Hepatic stellate cell (primary cell): Measurements from ENCODE around the gene GTF2H1.
"Not testable (repeated sequence)": the region's sequence is repeated elsewhere in the genome, so short reads cannot be mapped to it uniquely, and the experiment has no call there.

Experiments used
- DNase-seq: peaks from one replicate; pipeline ENCODE4 v3.0.0; 2011; ENCODE audit warnings: low spot score

Gene GTF2H1

DNA sequence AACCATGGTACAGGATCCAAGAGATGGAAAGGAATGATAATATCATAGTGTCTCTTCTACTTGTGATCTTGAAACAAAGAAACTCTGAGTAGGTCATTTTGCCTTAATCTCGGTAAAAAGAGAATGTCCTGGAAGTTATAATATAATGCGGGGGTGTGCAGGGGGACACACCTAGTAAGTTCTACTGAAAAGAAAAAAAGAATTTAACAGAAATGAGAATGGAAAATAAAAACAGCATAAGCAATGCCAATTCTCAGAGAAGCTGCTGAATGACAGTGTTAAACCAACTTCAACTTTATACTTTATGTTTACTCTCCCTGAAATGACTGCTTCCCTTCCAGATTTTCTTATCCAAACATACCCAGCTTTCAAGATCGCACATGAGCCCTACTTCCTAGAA, 2.5 kb upstream of the GTF2H1 start:
- DNase-seq, result no peak

DNA sequence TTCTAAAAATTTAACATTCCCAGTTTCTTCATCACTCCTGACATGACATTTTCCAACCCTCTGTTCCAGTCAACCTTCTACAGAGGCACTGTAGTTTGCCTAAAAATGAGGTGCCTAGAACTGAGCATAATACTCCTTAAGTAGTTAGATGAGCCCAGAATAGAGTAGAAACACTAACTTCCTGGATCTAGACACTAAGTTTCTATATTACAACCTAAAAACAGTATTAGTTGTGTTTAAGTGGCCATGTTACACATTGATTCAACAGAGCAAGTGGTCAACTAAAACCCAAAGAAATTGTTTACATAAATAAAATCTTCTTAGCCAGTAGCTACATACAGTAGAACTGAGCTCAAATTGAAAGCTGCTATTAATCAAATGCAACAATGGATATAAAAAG, 1.8 kb upstream of the GTF2H1 start:
- DNase-seq, result no peak

DNA sequence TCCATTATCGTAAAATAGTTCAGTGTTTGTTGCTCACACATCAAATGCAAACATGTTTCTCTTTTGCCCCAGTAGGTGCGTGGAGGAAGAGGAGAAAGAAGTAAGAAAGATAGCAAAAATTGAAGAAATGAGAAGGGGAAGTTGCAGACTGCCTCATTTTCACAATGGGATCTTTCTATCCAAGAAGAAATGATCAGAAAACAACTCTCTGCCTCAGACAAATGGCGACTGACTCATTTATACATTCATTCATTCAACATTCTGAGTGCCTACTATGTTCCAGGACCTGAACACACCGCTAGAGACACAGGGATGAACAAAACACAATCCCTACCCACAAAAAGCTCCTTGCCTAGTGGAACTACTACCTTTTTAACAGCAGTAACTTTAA, 794 bp upstream of the GTF2H1 start:
- DNase-seq, result peak; percentile 7

DNA sequence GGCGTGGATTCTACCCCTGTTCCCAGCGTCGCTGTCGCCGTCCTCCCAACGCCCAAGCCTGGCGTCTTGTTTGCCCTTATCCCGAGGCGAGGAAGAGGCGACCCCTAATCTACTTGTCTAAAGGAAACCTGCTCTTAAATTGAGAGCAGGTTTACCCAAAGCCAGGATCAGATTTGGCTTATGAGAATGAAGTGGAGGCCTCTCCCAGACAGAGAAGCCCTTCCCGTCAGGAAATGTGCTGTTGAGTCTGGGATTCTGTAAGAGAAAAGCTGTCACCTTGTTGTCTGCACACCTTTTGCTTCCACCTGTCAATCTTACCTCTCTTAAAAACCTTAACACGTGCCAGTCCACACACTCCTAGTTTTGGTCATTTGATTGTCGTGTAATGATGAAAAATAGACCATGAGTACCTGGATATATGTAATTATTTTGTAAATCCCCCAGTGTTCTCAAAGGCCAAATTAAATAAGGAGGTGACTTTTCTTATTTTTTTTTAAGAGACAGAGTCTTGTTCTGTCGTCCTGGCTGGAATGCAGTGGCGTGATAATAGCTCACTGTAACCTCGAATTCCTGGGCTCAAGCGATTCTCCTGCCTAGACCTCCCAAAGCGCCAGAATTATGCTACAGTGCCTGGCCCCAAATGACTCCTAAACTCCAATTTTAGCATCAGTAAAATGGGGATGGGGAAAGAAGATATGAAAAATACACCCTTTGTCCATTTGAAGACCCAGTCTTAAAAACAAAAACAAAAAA, 627 bp downstream of the GTF2H1 start:
- no peak for DNase-seq

DNA sequence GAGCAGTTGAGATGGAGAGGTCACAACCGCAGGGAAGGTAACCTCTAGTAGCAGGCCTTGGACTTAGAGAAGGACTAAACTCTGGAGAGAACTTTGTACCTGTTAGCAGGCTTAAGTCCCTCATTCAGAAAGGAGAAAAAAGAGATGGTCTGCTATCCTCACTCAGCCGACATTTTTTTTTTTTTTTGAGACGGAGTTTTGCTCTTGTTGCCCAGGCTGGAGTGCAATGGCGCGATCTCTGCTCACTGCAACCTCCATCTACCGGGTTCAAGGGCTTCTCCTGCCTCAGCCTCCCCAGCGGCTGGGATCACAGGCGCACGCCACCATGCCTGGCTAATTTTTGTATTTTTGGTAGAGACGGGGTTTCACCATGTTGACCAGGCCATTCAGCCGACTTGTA, 1.5 kb downstream of the GTF2H1 start:
- DNase-seq, result not testable (repeated sequence)

DNA sequence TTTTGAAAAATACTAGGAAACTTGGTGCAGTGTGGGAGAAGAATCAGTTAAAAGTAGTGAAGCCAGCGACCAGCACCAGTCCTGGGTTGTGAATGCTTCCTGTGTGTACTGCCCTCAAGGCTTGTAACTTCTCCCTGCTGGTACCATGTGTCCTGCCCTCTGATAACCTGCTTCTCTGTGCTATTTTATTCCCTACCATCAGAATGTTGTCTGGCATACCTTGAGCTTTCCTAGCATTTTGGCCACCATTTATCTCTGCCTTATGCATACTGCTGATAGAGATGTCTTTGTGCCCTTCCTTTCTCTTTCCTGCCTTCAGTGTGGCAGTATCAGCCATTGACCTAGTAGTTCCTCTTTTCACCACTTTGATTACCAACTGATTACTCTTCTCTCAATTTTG, 2.0 kb downstream of the GTF2H1 start:
- no peak for DNase-seq

DNA sequence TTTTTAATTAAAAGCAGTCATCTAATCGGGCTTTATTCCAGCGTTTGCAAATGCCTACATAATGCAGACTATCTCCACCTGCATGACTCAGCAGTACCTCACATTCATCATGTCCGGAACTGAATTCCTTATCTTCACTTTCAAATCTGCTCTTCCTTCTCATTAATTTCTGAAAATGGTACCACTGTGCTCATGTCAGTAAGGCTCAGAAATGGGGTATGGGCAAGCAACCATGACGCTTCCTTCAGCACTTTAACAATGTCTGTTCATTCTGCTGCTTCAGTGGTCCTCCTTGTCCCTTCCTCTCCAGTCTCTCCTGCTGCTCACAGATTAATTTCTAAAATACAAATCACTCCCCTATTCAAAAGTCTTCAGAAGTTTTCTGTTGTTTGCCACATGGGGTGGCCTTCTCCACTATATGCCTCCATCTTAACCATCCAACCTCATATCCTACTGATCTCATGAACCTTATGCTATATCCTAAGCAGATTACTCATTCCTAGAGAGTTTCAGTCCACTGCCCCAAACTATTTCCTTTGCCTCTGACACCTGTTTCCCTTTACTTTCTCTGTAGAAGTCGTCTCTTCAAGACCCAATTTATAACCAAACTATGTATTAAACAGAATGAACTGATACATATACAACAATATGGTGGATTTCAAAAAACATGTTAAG, 7.0 kb downstream of the GTF2H1 start:
- DNase-seq, result no peak

DNA sequence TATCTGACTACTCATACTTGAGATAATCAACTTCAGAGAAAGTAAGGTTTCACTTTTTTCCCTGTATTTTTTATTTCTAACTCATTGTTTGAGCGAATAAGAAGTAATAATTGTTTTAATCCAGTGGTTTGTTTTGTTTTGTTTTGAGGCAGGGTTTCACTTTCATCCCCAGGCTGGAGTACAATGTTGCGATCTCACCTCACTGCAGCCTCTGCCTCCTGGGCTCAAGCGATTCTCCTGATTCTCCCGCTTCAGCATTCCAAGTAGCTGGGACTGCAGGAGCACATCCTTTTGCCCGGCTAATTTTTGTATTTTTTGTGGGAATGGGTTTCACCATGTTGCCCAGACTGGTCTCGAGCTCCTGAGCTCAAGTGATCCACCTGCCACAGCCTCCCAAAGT, 8.6 kb downstream of the GTF2H1 start:
- DNase-seq, result no peak

DNA sequence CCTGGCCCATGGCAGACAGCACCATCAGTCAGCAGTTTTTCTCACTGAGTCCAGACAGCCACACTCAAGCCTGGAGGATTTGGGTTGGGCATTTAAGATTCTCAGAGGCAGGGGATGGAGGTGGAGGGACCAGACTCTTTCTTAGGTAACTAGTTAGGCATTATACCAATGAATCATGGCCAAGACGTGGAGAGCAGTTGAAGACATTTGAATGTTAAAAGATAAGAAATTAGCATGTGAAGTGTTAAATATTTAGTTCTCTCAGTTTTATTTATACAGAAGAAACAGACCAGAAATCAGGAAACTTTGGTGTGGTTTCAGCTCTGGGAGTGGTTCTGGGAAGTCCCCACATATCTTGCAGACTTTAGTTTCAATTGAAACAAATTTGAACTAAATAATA, 9.9 kb downstream of the GTF2H1 start:
- no peak for DNase-seq

DNA sequence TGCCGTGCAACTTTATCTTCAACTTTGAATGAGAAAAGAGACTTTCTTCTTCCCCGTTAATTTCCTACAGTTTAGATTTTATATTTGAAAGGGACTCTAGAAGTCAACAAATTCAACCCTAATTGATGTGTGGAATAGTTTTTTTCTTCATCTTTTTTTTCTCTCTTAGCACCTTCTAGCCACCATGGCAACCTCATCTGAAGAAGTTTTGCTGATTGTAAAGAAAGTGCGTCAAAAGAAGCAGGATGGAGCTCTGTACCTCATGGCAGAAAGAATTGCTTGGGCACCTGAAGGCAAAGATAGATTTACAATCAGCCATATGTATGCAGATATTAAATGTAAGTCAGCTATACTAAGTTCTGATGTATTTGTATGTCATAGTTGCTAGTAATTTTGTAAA, 10.5 kb downstream of the GTF2H1 start:
- DNase-seq, result no peak

DNA sequence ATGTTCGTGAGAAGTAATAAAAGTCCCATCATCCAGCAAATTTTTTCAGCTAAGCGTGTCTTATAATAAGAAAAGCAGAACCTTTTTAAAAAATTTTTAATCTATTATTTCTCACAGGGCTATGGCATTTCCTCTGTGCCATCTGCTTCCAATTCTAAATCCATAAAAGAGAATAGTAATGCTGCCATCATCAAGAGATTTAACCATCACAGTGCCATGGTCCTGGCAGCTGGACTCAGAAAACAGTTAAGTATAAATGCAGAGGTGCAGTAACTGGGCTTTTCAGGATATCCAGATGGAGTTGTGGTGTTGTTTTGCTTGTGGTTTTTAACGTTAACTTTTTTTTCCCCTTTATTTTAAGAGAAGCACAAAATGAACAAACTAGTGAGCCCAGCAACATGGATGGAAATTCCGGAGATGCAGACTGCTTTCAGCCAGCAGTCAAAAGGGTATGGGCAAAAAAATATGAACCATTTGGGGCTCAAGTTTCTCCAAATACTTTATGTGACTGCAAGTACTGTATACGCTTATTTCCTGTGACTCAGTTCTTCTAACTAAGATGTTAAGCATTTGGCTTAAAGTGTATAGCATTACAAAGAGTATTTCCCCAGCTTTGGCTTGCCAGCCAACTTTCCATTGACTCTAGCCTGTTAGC, 25.2 kb downstream of the GTF2H1 start:
- DNase-seq, result no peak

DNA sequence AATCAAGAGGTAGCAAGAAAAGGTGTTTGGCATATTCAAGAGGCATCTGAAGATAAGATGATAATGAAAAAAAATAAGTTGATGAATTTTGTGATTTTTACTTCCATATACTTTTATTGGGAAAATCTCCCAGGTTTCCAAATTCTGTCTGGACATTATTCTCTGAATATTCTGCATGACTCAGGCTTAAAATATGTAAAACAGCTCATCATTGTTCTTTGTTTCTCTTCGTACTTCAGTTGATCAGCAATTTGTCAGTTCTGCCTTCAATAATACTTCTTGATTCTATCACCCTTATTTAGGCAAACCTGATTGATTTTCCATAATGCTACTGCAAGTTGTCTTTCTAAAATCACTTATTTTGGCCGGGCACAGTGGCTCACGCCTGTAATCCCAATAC, 30.2 kb downstream of the GTF2H1 start:
- peak; percentile 7 for DNase-seq

DNA sequence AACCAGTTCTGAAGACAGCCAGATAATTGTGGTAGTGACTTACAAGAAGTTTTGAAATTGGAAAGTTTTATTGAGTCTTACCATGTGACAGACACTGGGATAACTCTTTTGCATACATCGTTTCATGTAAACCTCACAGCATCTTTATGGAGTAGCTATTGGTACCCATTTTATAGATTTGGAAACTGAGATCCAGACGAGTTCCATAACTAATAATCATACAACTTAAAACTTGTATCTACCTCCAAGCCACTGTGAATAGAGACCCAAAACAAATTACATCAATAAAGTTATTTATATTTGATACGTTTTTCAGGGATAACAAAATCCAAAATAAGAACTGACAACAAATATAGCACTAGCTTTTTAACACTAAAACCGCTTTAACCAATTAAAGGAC, 36.3 kb downstream of the GTF2H1 start:
- no peak for DNase-seq

DNA sequence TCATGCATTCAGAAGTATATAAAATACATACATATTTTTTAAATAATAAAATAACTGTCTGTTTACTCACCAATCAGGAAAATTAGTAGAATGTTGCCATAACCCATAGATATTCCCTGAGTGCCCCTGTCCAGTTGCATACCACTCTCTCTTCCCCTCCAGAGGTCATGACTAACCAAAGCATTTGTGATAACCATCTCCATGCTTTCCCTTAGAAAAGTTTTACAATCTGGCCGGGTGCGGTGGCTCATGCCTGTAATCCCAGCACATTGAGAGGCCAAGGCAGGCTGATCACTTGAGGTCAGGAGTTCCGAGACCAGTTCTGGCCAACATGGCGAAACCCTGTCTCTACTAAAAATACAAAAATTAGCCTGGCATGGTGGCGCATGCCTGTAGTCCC, 38.8 kb downstream of the GTF2H1 start:
- no peak for DNase-seq

DNA sequence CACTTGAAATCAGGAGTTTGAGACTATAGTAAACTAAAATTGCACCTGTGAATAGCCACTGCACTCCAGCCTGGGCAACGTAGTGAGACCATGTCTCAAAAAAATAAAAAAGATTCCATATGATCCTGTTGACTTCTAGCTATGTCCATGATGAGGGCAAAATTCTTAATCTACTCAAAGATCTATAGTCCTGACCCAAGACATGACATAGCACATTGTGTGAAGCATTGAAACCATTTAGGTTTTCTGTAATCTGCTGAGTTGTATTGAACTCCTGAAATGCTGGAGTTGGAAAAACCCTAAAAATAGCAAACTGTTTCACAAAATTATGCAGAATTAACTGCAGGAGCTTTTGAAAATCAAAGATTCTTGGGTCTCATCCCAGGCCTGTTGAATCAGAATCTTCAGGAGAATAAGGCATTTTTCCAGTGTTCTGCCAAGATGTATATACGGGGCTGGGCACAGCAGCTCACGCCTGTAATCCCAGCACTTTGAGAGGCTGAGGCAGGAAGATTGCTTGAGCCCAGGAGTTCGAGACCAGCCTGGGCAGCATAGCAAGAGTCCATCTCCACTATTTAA, 42.2 kb downstream of the GTF2H1 start:
- DNase-seq, result no peak

DNA sequence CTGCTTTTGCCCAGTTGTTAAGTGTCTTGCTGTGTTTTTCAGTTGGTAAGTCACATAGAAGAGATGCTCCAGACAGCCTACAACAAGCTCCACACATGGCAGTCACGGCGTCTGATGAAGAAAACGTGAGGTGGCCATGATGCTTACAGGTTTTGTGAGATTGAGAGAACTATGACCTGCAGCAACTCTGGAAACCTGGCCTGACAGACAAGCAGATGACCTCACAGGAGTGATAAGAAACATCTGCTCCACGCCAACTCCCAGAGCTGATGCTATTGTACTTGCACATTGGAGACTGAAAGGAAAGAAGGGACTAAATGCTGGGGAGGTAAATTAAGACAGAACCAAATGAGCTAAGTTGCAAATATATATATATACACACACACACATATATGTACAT, 43.4 kb downstream of the GTF2H1 start:
- DNase-seq, result no peak

DNA sequence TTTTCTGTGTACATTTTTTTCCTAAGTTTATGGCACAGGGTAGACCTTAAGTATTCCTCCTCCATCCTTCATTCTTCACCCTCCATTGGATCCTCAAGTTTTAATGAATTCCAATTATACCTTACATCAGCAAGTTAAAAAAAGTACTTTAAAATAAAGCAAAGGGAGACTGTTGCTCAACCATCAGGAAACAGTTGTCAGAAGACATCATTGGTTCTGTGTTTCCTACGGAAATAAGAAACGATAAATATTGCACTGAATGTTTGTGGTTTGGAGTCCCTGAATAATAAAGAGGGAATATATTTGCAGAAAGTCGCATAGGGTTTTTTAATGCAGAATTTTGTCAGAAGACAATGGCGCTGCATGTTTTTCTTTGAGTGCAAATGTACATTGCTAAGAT, 43.9 kb downstream of the GTF2H1 start:
- DNase-seq, result no peak

DNA sequence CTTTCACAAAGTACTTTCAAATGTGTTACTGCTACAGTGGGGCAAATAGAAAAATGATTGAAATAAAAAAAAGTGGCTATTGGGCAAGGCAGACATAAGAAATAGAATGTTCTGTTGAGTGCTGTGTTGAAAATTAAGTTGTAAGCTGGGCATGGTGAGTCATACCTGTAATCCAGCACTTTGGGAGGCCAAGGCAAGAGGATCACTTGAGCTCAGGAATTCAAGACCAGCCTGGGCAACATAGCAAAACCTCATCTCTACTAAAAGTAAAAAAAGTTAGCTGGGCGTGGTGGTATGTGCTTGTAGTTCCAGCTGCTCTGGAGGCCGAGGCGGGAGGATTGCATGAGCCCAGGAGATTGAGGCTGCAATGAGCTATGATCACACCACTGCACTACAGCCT, 45.1 kb downstream of the GTF2H1 start:
- no peak for DNase-seq

DNA sequence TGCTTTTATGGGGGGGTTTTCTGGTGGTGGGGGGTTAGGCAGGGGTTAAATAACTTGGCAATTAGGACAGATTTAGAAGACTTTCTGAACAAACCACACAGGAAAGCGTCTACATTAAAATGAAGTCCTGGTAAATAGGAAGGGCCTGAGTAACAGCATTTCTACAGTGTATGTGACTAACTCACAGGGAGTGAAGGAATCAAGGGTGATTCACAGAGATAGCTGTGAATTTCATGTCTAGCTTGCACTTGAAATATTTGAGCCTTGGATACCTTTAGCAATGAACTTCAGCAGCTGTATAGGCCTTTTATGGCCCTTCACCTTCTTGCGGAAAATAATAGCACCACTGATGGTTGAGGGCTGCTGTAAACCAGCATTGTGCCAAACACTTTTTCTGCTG, 45.9 kb downstream of the GTF2H1 start:
- DNase-seq, result no peak

DNA sequence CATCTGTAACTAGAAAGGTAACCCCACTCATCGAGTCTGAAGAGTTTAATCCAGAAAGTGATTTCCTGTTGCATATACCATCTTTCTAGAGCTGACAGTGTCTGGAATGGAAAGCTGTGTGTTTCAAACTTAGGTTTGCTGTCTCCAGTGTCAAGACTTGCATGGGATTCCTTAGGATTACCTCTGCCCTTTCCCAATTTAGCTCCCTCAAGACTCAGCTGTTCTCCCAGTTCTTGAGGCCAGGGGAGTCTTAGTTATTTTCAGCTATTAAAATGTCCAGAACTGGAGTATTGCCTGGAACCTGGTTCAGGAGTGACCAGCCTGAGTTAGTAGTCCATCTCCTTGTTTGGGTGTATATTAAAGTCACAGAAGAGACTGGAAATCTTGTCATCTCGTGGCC, 47.0 kb downstream of the GTF2H1 start:
- no peak for DNase-seq

DNA sequence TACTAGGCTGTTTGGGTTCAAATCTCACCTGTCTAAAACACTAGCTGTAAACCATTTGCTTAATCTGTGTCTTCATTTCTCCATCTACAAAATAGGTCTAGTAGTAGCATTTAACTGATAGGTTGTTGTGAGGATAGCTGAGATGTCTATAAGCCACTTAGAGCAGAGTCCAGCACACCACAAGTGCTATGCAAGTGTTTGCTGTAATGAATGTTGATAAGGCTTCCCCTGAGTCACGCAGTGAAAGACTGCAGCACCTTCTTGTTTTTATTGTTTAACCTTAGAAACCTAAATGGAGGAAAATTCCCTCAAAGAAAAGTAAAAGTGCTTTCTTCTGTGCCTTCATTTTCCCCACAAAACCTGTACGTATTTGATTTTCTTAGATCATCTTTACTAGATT, 48.9 kb downstream of the GTF2H1 start:
- DNase-seq, result no peak

DNA sequence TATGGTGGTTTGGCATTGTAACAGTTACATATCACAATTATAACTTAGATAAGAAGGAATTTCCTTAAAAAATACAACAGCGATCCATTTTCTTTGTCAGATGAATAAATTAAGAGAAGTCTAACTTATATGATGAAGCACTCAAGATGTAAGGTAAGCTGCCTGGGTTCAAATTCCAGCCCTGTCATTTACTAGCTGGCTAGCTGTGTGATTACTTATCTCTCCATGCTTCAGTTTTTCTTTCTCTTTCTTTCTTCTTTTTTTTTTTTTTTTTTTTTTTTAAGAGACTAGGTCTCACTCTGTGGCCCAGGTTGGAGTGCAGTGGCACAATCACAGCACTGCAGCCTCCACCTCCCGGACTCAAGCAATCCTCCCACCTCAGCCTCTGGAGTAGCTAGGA, 49.8 kb downstream of the GTF2H1 start:
- DNase-seq, result no peak

DNA sequence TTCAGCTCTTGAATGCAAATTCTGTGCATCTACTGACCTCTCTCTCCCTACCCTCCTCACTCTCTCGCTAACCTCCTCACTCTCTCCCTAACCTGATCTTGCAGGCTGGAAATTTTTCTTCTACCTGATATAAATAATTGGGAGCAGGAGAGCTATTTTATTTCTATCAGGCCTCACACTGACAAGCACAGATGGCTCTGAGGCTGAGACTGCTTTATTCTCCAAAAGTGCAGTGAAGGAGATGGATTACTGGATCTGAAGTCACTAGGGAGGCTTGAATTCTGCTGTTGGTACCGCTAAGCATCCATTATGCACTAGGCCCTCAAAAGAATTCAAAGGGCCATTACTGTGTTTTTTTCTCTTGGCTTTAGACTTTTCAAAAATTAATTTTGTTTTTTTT, 52.6 kb downstream of the GTF2H1 start:
- DNase-seq, result no peak
